ENCODE results near the gene FAAP100.
A peak's percentile ranks its signal among the peaks of the same experiment; 100 is the strongest.

- TF ChIP-seq EP300 (IDR thresholded peaks at IDR 0.05; ENCODE audit: low read depth) = no peak
- TF ChIP-seq CTCF (IDR thresholded peaks at IDR 0.05) = peak; percentile 64 to 86 (median 76)
- TF ChIP-seq POLR2A (IDR thresholded peaks at IDR 0.05) = no peak
- no peak for TF ChIP-seq POLR2AphosphoS5 (IDR thresholded peaks at IDR 0.05)
Observed at GRCh38 chr17:81601525-81602120, 49.5 kb upstream of the FAAP100 start.
